Activated CD8-positive, alpha-beta memory T cell treated with anti-CD3 and anti-CD28 coated beads, Interleukin-2, amount 50 U/mL, for 1 hour (primary cell): ENCODE measurements around the gene NCKAP5.

Experiments
- DNase-seq: peaks from one replicate; pipeline ENCODE4 v3.0.0-alpha.2; 2020; ENCODE audit errors: extremely low read depth

NCKAP5 gene

GRCh38 chr2:132881546-132881945 lies 686.7 kb downstream of the NCKAP5 start:
- DNase-seq = no peak

DNA sequence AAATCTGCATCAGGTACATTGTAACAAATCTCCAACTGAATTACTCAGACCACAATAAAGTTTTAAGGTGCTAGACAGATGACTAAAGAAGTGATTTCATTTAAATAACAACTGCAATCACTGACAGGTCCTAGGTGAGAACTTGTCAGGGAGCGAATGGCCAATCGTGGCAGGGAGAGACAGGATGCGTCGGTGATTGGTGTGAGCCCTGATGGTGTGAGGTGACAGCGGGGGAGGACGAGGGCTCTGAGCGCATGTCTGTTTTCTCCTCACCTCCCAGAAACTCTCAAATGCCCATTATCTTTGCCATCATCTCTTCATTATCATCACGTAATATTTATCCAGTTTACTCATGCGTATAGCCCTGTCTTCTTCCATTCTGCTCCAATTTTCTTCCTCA lies 690.3 kb downstream of the NCKAP5 start:
- DNase-seq = no peak

DNA sequence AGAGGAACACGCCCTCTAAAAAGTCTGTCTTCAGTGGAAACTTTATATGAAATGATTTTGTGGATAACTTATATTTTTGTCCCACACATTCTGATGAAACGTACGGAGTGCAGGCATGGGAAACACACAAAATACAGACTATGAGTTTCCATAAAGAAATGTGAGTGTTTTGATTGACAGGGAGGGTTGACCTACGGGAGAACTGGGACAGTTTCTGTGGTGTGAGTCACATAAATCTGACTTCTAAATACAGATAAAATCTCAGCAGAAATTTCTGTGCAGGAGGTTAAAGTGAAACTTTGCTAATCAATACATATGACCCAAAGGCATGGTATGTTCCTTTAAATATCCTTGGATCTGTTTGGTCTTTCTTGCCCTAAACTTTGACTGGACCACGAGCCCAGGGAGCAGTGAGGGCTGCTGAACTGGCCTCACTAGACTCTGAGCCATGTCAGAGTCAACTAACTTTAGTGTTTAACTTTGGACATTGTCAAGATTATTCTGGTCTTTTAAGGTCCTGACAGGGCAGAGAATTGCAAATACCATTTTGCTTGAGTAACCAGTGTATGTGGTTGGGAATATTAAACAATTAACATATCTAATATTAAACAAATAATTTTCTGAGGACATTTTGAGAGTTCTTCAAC lies 691.4 kb downstream of the NCKAP5 start:
- no peak for DNase-seq

DNA sequence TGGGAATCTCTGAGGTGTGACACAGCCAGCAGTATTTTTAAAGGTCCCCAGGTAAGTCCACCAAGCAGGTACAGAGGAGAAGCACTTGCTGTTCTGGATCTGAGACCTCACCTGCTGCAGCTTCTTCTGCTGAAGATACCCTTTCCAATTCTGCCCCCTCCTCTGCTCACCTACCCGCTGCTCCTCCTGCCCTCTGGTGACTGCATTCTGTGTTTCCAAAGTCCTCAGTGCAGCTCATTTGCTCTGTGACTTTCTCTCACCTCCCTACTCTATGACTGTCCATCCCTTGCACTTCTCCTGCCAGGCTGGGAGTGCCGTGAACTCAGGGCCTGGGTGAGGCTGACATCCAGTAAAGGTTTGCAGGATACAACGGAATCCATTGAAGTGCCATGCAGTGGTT lies 693.1 kb downstream of the NCKAP5 start:
- DNase-seq = no peak

DNA sequence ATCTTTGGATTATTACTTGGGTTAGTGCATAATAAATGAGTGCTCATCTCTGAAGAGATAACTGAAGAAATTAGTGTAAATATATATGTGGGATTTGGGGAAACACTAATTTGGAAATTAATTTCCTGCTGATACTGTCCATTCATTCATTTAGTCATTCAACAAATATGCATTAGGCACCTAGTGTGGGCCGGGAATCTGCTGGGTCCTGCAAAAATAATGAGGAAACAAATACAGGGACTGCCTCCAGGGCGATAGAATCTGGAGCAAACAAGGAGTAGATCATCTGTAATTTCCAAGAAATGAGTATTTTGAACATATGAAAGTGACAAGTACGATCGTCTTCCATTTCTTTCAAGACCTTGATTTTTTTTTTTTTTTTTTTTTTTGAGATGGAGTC lies 694.5 kb downstream of the NCKAP5 start:
- no peak for DNase-seq

DNA sequence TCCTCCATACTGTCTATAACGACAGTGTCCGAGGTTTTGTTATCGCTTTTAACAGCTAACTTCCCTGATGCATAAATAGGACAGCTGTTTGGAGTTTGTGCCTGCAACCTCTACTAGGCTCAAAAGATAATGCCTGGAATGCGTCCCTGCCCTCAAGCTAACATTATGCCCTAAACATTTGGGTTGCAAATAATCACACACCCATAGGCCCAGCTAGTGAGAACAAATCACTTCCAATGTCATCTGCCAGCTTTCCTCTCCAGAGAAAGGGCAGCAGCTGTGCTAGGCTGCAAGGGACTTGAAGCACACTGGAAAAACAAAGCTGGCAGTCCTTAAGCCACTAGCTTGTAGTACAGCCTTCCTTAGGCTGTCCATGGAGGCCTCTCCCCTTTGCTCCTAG lies 696.4 kb downstream of the NCKAP5 start:
- DNase-seq = no peak

- no peak for DNase-seq
These were observed 704.3 kb downstream of the NCKAP5 start for GRCh38 chr2:132863961-132864360.

DNA sequence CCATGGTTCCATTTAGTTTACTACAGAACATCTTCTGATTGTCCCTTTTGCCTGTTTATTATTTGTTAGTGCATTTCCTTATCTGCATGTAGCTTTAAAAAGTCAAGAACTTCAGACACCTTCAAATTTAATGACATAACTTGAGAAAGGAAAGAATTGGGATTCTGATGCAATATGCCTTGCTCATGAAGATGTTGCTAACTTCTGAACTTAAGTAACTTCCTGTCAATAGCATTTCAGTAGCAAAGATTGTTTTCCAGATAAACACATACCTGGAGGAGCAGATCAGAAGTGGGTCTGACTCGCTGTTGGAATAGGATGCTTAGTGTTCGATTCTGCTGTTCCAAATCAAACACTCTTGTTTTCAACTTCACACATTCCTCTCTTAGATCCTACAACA lies 708.0 kb downstream of the NCKAP5 start:
- no peak for DNase-seq

DNA sequence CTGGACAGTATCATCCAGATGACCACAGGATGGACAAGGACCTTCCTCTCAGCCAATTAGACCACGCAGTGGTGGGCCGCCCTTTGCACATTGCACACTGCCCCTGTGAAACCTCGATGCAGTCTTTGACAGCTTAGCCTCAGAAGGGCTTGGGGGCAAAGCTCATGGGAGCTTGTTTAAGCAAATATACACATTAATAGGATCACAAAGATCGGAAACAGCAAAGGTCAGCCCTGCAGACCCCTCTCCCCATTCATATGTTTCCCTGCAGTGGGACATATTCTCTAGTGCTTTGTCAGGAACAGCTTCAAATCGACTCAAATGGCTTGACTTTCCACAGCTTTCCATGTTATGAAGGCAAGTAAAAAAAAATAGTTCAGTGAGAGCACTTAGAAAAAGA lies 708.7 kb downstream of the NCKAP5 start:
- no peak for DNase-seq

GRCh38 chr2:132857319-132857718 lies 710.9 kb downstream of the NCKAP5 start:
- DNase-seq = no peak

DNA sequence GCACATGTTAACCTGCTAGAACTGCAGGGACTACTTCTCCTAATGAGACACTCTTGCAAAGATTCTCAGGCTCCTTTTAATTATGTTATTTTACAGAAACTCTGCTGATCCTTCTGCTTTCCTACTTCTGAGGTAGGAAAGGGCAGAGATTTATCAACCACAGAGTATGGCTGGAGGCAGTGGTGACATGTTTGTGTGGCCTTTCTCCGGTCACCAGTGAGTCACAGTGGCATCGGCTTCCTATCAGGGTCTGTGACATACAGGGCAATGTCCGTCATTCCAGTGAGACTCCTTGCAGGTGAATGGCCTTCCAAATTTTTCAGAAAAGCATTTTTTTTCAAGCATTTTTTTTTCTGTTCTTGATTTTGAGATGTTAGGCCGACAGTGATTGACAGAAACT lies 717.6 kb downstream of the NCKAP5 start:
- no peak for DNase-seq

- DNase-seq = no peak
These were observed 719.1 kb downstream of the NCKAP5 start for GRCh38 chr2:132849118-132849517.

GRCh38 chr2:132845339-132845738 lies 722.9 kb downstream of the NCKAP5 start:
- no peak for DNase-seq

DNA sequence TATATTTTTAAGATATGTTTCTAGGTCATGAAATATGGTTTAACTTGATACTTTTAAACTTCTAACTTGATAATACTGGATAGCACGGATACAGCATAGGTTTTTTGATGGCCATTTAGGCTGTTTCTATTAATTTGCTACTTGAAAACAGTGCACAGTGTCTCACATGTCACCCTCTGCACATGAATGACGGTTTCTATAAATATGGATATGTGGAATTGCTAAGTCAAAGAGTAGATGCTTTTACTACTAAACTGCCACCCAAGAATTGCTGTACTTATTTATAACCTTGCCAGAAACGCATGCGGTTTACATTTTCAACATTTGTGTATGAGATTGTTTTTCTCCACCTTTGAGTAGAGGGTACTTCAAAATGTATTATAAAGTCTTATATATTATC lies 723.7 kb downstream of the NCKAP5 start:
- no peak for DNase-seq

GRCh38 chr2:132837769-132838168 lies 730.5 kb downstream of the NCKAP5 start:
- DNase-seq = no peak

- DNase-seq = no peak
These were observed 737.9 kb downstream of the NCKAP5 start for GRCh38 chr2:132830321-132830827.

GRCh38 chr2:132825601-132826000 lies 742.7 kb downstream of the NCKAP5 start:
- no peak for DNase-seq

DNA sequence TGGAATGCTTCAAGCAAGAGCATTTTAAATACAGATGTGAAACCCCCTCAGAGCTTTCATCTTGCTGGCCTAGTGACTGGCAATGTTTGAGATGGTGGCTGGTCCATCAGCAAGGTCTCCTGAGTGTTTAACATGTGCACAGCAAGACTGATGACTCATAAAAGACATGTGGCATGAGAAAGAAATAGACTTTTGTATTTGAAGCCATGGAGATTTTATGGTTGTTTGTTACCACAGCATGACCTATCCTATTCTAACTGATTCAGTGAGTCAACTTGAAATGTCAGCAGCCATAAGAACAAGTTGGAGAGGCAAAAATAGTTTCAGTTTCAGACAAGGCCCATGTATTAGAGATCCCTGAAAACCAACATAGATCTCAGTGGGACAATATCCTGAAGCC lies 743.5 kb downstream of the NCKAP5 start:
- no peak for DNase-seq

GRCh38 chr2:132816234-132816633 lies 752.0 kb downstream of the NCKAP5 start:
- no peak for DNase-seq

- no peak for DNase-seq
These were observed 752.7 kb downstream of the NCKAP5 start for GRCh38 chr2:132815516-132815915.

DNA sequence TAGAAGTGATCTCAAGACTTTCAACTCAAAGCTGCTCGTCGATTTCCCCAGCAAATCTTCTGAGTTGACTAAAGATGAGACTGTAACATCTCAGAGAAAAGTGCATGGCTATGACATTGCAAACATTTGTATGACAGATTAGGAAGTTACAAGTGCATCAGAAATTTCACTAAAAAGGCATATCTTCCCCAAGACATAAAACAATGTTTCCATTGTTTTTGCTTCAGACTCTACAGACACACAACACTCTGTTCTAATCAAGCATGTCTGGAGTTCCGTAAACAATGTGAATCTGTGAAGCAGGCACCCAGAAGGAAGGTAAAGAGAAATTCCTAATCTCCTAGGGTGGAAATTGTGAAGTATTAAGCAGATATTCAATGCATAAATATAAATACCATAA lies 753.6 kb downstream of the NCKAP5 start:
- no peak for DNase-seq

- no peak for DNase-seq
These were observed 754.8 kb downstream of the NCKAP5 start for GRCh38 chr2:132813422-132813821.

- no peak for DNase-seq
These were observed 756.9 kb downstream of the NCKAP5 start for GRCh38 chr2:132811148-132811915.
